GM19467 (cell line): ENCODE measurements around the gene PSME4.
A peak's percentile ranks its signal among the peaks of the same experiment; 100 is the strongest.

Experiments used
- ATAC-seq: cut with Tn5 transposase; IDR thresholded peaks from one replicate; pipeline ENCODE4 v1.9.1; 2021; ENCODE audit warnings: mild to moderate bottlenecking, moderate library complexity; ENCODE audit not compliant: unreplicated experiment

Gene PSME4

GRCh38 chr2:53970724-53971602 is at the start of gene PSME4:
TSS of gene PSME4 (minus strand) at chr2:53970993. CDS start at chr2:53970784, 209 bp downstream.
- peak; percentile 83 for ATAC-seq

- ATAC-seq: no peak
These were observed 45.3 kb upstream of the PSME4 start for GRCh38 chr2:54015798-54016699.

- no peak for ATAC-seq
These were observed 43.2 kb upstream of the PSME4 start for GRCh38 chr2:54013996-54014395.

- ATAC-seq: no peak
These were observed 41.8 kb upstream of the PSME4 start for GRCh38 chr2:54012538-54013141.

GRCh38 chr2:54009549-54009948 is 38.8 kb upstream of the PSME4 start:
- no peak for ATAC-seq

GRCh38 chr2:54008439-54008838 is 37.6 kb upstream of the PSME4 start:
- ATAC-seq: no peak

- no peak for ATAC-seq
These were observed 29.7 kb upstream of the PSME4 start for GRCh38 chr2:54000524-54000923.

GRCh38 chr2:54000122-54000521 is 29.3 kb upstream of the PSME4 start:
- ATAC-seq: no peak

GRCh38 chr2:53998834-53999233 is 28.0 kb upstream of the PSME4 start:
- no peak for ATAC-seq

- peak; percentile 78 for ATAC-seq
These were observed 24.3 kb upstream of the PSME4 start for GRCh38 chr2:53994818-53995808.

GRCh38 chr2:53991948-53992347 is 21.2 kb upstream of the PSME4 start:
- ATAC-seq: no peak

GRCh38 chr2:53989210-53989862 is 18.5 kb upstream of the PSME4 start:
- no peak for ATAC-seq

GRCh38 chr2:53987336-53987921 is 16.6 kb upstream of the PSME4 start:
- ATAC-seq: no peak

- ATAC-seq: no peak
These were observed 14.9 kb upstream of the PSME4 start for GRCh38 chr2:53985646-53986045.

- peak; percentile 31 for ATAC-seq
These were observed 647 bp downstream of the PSME4 start for GRCh38 chr2:53969968-53970723.

- no peak for ATAC-seq
These were observed 1.4 kb downstream of the PSME4 start for GRCh38 chr2:53969285-53969967.

- ATAC-seq: no peak
These were observed 5.7 kb downstream of the PSME4 start for GRCh38 chr2:53964987-53965687.
